GM12891 (cell line): ENCODE measurements around the gene RGPD4. TPM values are rescaled to one million over a fixed set of nuclear protein-coding genes. Genes with fewer than 3 reads are reported as not detected.
"Not testable (repeated sequence)": the region's sequence is repeated elsewhere in the genome, so short reads cannot be mapped to it uniquely, and the experiment has no call there.

Experiments
- DNase-seq: peaks from one replicate; pipeline ENCODE4 v3.0.0; 2011; ENCODE audit warnings: low spot score; ENCODE audit not compliant: insufficient read length
- FAIRE-seq: peaks from 2 replicates; lab custom pipeline; 2011; peaks lifted over from hg19 to GRCh38; lab: Jason Lieb, UNC
- PAX5 ChIP-seq: IDR thresholded peaks from 2 replicates; pipeline ENCODE4 v1.6.1; 2011; ENCODE audit warnings: low read length, moderate library complexity, mild to moderate bottlenecking; ENCODE audit not compliant: insufficient read depth, severe bottlenecking
- POLR2A ChIP-seq: IDR thresholded peaks from 2 replicates; pipeline ENCODE4 v1.6.1; 2011; ENCODE audit warnings: low read depth, low read length, control low read depth
- POLR2AphosphoS5 ChIP-seq: IDR thresholded peaks from 2 replicates; pipeline ENCODE4 v1.6.1; 2011; ENCODE audit warnings: low read depth, low read length, control low read depth
- POU2F2 ChIP-seq: IDR thresholded peaks from 2 replicates; pipeline ENCODE4 v1.6.1; 2011; ENCODE audit warnings: low read depth, mild to moderate bottlenecking, control low read depth, low read length, moderate library complexity
- SPI1 ChIP-seq: IDR thresholded peaks from 2 replicates; pipeline ENCODE4 v1.6.1; 2011; ENCODE audit warnings: low read depth, low read length, control low read depth
- TAF1 ChIP-seq: IDR thresholded peaks from 2 replicates; pipeline ENCODE4 v1.6.1; 2011; ENCODE audit warnings: low read depth, low read length, control low read depth
- polyA plus RNA-seq: library from polyadenylated mRNA; unstranded; fragments of >200 nt; gene quantifications from one replicate; pipeline ENCODE4 v1.2.1, GENCODE V29; 2012; ENCODE audit warnings: low read depth, missing spikeins, inconsistent platforms; ENCODE audit not compliant: missing spikeins

The RGPD4 gene
- polyA plus RNA-seq = not detected

DNA sequence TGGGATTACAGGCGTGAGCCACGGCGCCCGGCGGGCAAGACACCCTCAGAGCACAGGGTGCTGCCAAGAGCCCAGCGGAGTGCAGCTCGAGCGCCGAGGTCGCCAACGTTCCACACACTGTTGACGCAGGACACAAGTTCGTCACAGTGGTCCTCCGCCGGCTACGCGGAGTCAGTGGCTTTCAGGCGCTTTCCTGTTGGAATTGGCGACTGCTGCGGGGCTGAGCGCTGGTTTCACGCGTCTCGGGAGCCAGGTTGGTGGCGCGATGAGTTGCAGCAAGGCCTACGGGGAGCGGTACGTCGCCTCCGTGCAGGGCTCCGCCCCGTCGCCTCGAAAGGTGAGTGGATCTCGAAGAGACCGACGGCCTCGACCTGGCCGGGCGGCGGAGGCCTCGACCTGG, at the start of gene RGPD4:
TSS of gene RGPD4 (plus strand) at position 144 of the 400 bp plus-strand sequence. CDS start at position 266, 122 bp downstream.
- not testable (repeated sequence) for FAIRE-seq, DNase-seq

GRCh38 chr2:107777974-107778373, 48.7 kb upstream of the RGPD4 start:
- FAIRE-seq = no peak
- no peak for DNase-seq
- TF ChIP-seq TAF1 = no peak
- no peak for TF ChIP-seq PAX5
- TF ChIP-seq POLR2AphosphoS5 = no peak

DNA sequence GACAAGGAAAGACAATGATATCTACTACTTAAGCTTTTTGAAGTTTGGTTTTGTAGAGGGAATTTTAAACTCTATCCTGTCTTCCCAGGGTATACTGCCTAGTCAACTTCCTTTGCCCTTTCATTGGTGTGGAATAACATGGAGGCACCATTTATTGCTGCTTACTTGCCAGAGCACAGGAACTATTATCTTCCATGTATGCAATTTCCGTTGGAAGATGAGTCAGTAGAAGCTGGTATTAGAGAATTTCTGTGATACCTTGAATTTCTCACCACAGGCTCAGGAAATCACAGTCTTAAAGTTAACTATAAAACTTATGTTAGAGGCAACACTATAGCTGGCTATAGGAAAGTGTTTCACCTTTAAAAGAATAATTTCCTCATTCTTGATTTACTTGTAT, 40.9 kb upstream of the RGPD4 start:
- TF ChIP-seq TAF1 = no peak
- TF ChIP-seq SPI1 = no peak
- TF ChIP-seq POLR2AphosphoS5 = no peak
- no peak for TF ChIP-seq PAX5
- no peak for TF ChIP-seq POLR2A
- no peak for TF ChIP-seq POU2F2
- no peak for FAIRE-seq
- no peak for DNase-seq

DNA sequence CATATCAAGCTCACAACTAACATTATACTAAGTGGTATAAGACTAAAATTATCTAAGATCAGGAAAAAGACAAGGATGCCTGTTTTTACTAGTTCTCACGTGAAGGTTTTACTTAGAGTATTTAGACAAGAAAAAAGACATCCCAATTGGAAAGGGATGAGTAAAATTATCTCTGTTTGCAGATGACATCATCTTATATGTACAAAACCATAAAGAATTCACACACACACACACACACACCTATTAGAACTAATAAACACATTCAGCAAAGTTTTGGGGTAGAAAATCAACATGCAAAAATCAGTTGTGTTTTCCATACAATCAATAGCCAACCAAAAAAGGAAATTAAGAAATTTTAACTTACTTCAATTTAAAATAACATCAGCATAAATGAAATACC, 35.9 kb upstream of the RGPD4 start:
- DNase-seq = no peak
- no peak for TF ChIP-seq SPI1
- no peak for TF ChIP-seq PAX5
- no peak for TF ChIP-seq POLR2A
- TF ChIP-seq POLR2AphosphoS5 = no peak
- TF ChIP-seq POU2F2 = no peak
- TF ChIP-seq TAF1 = no peak
- FAIRE-seq = no peak

GRCh38 chr2:107801498-107801897, 25.2 kb upstream of the RGPD4 start:
- no peak for DNase-seq
- TF ChIP-seq POU2F2 (no peak), SPI1 (no peak), PAX5 (no peak), POLR2AphosphoS5 (no peak), POLR2A (no peak), TAF1 (no peak)
- no peak for FAIRE-seq

GRCh38 chr2:107804608-107805498, 21.8 kb upstream of the RGPD4 start:
- FAIRE-seq (no peak), DNase-seq (no peak)
- TF ChIP-seq POU2F2 (no peak), TAF1 (no peak), POLR2AphosphoS5 (no peak), POLR2A (no peak), PAX5 (no peak), SPI1 (no peak)

DNA sequence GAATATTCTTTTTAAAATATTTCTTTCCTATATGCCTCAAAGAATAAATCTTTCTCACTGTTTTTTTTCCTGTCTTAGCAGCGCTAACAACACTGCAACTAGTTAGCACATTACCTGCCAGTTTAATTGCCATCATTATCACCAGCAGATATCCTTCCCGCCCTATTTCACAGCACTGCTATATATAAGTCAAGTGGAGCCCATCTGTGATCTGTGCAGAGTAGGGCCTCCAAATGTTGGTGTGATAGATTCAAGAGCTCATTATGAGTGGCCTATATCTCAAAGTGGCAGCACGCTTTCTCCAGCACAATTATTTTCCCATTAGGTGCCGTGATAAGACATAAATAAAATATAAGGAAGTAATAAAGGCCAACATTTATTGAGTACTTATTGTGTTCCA, 19.8 kb upstream of the RGPD4 start:
- TF ChIP-seq POU2F2 (no peak), SPI1 (no peak), POLR2AphosphoS5 (no peak), PAX5 (no peak), POLR2A (no peak), TAF1 (no peak)
- DNase-seq = no peak
- no peak for FAIRE-seq

DNA sequence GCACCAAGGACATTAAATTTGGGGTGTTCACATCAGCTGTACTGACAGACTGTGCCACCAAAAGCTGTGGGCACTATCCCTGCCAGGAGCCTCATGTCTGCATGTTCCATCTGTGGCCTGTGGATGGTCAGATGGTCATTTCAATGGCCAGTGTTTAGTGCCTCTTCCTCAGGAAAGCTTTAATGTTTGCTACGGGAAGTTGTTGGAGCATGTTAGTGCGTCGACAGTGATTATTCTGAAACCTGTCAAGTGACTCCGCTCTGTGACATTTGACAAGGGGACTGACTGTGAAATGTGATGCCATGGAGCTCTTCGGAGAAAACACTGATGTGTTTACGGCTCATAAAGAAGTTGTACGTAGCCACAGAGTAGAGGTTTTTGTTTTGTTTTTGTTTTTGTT, 18.7 kb upstream of the RGPD4 start:
- DNase-seq = no peak
- FAIRE-seq = no peak
- no peak for TF ChIP-seq TAF1
- no peak for TF ChIP-seq PAX5
- TF ChIP-seq SPI1 = no peak
- no peak for TF ChIP-seq POLR2AphosphoS5

GRCh38 chr2:107808959-107809358, 17.7 kb upstream of the RGPD4 start:
- DNase-seq (no peak), FAIRE-seq (no peak)
- TF ChIP-seq PAX5 (no peak), TAF1 (no peak), POLR2AphosphoS5 (no peak), POLR2A (no peak), POU2F2 (no peak), SPI1 (no peak)

DNA sequence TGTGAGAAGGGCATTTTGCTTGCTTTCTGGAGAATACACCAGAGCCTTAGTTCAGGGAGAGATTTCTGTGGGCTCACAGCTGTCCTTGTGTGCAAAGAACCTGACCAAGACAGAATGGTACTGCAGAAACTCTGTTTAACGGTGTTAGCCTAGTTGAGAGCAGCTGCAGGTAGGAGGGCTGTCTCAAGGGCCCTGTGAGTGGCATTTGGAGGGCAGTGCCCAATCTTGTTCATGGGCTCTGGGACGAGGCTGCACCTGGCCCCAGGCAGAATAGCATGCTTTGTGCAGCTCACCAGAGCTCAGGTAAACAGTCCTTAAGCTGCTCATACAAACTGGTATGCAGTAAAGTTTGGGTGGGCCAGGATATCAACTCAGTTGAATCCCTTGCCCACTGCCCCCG, 16.9 kb upstream of the RGPD4 start:
- no peak for FAIRE-seq
- TF ChIP-seq POU2F2 (no peak), PAX5 (no peak), POLR2AphosphoS5 (no peak), TAF1 (no peak), POLR2A (no peak), SPI1 (no peak)
- no peak for DNase-seq

DNA sequence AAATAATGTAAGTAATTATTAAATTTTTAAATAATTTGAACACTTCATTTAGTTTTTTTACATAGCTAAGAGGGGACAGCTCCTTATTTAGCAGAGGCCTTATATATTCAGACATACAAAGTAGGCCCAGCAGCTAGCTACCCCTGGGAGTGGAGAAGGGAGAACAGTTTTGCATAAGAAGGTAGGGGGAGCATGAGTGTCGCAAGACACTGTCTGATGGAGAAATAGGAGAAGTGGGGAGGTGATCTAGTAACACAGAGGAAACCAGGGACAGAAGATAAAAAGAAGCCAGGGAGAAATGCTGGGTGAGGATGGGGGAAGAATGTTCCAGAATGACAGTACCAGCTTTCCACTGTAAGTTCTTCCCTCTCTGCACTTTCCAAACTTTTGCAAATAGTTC, 16.0 kb upstream of the RGPD4 start:
- no peak for TF ChIP-seq SPI1
- no peak for TF ChIP-seq PAX5
- TF ChIP-seq POU2F2 = no peak
- no peak for TF ChIP-seq TAF1
- TF ChIP-seq POLR2AphosphoS5 = no peak
- no peak for TF ChIP-seq POLR2A
- no peak for FAIRE-seq
- no peak for DNase-seq
